Activated CD4-positive, alpha-beta T cell treated with anti-CD3 and anti-CD28 coated beads, Interleukin-2, amount 50 U/mL, for 1 hour (primary cell): Measurements from ENCODE around the gene DKK3.

Source experiments
- DNase-seq: peaks from one replicate; pipeline ENCODE4 v3.0.0-alpha.2; 2020

The DKK3 gene

GRCh38 chr11:12029738-12030363 is 21.4 kb upstream of the DKK3 start:
- DNase-seq, result no peak

DNA sequence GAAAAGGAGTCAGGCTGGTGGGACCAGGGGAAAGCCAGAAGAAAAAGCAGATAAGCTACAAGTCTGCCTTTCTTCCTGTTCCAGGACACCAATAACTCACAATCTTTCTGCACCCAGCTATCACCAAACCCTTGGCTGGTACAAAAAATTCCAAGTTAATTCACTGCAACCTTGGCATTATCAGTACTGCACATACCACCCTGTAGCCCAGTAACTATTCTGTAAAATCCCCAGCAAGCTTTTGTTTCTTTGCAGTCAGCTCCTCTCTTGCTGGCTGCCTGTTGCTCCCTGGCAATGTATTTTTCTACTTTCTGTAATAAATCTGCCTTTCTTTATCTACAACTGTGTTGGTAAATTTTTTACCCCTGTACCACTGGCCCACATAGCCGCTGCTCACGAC is 20.7 kb upstream of the DKK3 start:
- DNase-seq, result no peak

DNA sequence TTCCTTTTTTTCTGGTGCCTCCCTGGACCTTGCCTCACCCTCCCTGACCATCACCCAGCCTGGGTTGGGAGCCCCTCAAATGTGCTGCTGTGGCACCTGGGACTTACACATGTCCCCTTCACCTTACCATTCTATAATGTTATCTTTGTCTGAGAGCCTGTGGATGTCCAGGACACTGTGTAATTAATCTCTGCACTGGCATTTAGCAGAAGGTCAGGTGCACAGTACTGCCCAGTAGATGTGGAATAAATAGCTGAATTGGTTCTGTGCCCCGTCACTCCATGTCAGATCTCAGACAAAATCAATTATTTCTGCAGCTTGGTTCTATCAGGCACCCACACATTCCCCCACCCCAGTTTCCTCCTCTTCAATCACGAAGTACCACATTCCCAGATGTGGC is 19.9 kb upstream of the DKK3 start:
- DNase-seq, result no peak

- DNase-seq, result no peak
Measured at GRCh38 chr11:12026331-12027211, 18.1 kb upstream of the DKK3 start.

DNA sequence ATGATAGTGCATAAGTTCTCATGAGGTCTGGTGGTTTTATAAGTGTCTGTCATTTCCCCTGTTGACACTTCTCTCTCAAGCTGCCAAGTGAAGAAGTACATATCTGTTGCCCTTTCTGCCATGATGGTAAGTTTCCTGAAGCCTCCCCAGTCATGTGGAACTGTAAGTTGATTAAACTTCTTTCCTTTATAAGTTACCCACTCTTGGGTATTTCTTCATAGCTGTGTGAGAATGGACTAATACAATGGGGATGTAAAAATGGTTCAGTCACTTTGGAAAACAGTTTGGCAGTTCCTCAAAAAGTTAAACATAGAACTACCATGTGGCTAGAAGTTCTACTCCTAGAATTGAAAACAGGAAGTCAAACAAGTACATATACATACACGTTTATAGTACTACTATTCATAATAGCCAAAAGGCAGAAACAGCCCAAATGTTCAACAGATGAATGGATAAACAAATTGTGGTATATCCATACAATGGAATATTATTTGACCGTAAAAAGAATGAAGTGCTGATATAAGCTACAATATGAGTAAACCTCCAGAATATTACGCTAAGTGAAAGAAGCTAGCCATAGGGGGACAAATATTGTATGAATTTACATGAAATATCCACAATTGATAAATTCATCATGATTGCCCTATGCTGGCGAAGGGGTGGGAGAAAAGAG is 16.0 kb upstream of the DKK3 start:
- no peak for DNase-seq

DNA sequence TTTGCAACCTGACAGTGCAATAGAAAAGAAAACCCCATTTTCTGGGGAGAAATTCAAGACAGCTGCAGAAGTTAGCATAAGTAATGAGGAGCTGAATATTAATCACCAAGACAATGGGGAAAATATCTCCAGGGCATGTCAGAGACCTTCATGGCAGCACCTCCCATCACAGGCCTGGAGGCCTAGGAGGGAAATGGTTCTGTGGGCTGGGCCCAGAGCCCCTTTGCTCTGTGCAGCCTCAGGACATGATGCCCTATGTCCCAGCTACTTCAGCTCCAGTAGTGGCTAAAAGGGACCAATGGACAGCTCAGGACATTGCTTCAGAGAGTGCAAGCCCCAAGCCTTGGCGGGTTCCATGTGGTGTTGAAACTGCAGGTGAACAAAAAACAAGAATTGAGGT is 14.6 kb upstream of the DKK3 start:
- DNase-seq, result no peak

GRCh38 chr11:12020546-12020945 is 12.1 kb upstream of the DKK3 start:
- no peak for DNase-seq

DNA sequence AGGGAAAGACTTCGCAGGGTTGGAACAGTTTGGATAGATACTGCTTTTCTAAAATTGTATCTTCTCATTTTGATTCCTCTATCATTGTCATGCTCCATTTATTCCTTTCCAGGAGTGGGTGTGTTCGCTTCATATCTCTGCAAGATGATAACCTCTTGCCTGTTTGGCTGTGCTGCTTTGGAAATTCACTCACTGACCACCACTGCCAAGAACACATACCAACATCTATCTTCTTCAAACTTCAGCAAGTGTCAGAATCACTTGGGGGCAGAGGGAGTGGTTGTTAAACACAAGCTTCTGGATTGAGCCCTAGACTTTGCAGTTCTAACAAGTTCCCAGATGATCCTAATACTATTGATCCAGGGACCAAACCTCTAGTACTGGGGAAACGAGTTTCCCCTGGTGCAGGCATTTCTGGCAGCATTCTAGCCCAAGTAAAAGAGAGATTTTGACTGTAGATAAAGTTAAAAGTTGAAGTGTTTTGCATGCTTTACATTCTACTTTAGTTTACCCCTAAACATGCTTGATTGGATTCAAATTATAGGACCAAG is 11.5 kb upstream of the DKK3 start:
- DNase-seq, result no peak

DNA sequence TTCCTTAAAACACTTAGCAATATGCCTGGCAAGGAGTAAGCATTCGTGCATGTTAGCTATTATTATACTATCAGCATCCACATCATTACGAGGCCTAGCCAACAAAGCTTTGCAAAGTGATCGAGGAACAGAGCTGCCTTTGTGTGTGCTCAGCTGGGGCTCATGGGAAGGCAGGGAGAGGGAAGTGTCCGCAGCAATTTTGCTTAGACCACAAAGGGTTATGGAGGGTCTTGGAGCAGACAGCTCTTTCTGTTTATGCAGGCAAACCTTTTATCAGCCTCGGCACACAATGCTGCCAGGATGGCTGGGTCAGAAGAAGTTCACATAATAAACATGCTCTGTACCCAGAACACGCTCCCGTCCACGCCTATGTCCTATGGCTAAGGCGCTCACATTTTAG is 10.9 kb upstream of the DKK3 start:
- no peak for DNase-seq

DNA sequence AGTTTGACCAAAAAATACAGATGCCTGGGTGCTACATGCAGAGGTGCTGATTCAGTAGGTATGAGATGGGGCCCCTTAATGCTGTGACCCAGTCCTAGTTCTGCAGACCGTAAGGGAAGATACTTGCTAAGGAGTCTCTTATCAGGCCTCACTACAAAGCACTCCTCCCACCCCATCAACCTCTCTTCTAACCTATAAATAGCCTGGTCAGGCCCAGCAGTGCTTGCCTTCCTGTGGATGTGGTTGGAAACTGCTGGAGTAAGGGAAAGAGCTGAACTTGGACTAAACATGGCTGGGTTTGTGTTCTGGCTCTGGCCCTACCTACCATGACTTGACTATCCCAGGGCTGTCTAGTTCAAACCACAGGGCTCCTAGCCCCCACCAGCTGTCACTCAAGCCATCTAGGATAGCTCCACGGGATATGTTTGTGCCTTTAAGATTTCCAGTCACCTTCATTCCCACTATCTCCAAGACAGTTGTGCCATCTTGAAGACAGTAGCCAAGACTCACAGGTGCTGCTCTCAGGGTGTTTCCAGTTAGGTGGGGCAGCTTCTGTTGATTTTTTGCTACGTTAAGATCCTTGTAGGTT is 9.5 kb upstream of the DKK3 start:
- no peak for DNase-seq

GRCh38 chr11:12017243-12017678 is 8.8 kb upstream of the DKK3 start:
- no peak for DNase-seq

- DNase-seq, result no peak
Measured at GRCh38 chr11:12016246-12016645, 7.8 kb upstream of the DKK3 start.

DNA sequence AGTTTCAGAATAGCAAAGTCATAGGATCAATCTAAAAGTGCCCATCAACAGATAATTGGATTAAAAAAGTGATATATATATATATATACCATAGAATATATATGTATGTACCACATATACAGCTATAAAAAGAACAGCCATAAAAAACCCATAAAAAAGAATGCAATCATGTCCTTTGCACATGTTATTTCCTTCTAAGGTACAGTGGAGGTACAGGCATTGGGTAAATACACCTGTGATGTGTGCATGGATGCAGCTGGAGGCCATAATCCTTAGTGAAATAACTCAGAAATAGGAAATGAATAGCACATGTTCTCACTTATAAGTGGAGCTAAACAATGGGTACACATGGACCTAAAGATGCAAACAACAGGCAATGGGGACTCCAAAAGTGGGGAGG is 7.1 kb upstream of the DKK3 start:
- no peak for DNase-seq

GRCh38 chr11:12013781-12014180 is 5.4 kb upstream of the DKK3 start:
- DNase-seq, result no peak

- no peak for DNase-seq
Measured at GRCh38 chr11:12009617-12010321, 1.3 kb upstream of the DKK3 start.

DNA sequence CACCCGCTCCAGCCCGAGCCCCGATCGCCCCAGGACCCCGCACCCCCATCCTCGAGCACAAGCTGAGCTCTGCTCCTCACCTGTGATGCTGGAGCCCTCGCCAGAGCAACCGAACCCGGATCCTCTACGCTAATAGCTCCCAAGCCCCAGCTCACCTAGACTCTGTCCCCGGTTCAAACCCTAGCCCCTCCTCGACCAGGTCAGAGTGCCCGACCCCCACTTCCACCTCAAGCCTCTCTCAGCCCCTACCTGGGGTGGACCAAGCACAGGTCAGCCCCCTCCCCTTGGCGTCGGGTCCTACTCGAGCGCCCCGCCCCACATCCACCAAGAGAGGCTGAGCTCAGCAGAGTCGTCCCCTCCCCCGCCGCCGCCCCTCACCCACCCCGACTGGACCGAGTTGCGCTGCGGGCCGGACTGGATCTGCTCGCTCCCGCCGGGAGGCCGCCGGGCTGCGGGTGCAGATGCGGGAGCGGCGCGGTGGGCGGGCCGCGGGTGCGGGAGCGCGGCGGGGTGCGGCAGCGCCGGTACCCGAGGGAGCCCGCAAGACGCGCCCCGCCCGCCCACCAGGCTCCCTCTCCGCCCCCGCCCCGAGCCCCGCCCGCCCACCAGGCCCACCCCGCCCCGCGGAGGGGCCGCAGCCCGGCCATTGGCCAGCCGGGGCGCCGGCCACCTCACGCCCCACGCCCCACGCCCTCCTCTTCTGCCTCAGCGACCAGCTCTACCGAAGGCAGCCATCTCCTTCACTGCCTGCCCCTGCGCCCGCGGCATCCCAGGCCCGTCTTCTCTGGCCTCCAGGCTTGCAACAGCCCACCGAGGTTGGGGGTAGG is 577 bp upstream of the DKK3 start:
- no peak for DNase-seq

GRCh38 chr11:12007230-12007593 is 1.2 kb downstream of the DKK3 start:
- DNase-seq, result no peak

DNA sequence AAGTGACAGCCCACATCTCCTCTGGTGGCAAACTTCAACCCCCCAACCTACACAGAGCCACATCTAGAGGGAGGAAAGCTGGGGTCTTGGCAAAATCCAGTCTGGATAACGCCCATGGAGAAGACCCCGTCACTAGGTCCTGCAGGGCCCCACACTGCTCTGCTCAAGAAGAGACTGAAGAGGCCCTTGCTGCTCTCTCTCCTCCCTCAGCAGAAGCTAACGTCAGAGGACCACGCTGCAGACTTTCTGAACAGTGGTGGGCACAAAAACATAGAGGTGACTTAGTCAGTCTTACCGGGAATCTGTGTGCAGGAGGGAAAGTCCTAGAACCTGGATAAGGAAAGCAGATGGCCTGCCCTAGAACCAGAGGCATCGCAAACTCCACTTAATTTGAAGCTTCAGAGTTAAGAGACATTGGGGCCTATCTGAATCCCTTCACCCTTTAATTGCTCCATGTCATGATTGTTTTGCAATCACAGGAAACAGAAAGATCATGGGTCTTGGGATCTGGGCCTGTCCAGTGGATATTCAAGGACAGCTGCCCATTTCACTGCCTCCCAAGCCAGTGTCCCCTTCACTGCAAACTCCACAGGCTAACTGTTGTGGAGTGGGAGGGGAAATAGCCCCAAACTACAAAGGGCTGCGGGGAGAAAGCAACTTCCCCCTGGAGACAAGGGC is 1.7 kb downstream of the DKK3 start:
- DNase-seq, result no peak

- DNase-seq, result no peak
Measured at GRCh38 chr11:12005476-12005875, 3.0 kb downstream of the DKK3 start.

DNA sequence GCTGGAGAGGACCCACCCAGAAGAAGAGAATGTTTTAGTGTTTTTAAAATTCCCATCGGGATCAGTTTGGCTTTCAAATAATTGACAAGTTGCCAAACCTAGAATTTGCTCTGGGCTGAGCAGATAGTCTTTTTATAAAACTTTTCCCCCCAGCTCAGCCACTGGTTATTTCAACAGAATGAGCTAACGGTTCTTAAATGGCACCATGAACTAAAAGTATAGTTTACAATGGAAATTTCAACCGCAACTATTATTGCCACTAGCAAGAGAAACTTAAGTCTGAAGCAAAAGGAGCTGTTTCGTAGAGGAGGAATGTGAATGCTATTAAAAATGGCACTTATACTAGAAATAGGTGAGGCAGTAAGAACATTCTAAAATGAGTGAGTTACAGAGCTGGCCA is 3.4 kb downstream of the DKK3 start:
- DNase-seq, result no peak

DNA sequence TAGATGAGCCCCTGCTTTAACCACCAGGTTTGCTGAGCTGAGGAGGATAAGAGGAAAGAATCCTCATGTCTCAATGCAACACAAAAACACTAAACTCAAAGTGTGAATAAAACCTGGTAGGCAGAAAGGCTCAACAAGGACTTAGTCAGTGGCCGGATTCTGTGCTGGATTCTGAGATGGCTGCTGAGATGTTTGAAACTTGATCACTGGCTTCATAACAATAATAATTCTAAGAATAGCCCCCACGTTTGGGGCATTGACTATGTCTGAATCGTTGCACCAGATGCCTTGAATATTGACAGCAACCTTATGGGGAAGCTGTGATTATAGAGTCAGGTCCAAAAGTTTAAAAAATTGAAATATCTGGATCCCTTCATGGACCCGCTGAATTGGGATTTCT is 4.6 kb downstream of the DKK3 start:
- DNase-seq, result no peak
